SIG-M5 (cell line): ENCODE measurements around the gene ZFR.
"Not testable (repeated sequence)": the region's sequence is repeated elsewhere in the genome, so short reads cannot be mapped to it uniquely, and the experiment has no call there.

Source experiments
- DNase-seq: peaks from one replicate; lab custom pipeline; 2025; lab: John Stamatoyannopoulos, UW

ZFR gene

GRCh38 chr5:32444431-32445286, at the start of gene ZFR:
TSS of gene ZFR (minus strand) at chr5:32444740. CDS start at chr5:32444658, 82 bp downstream.
- peak; percentile 35 for DNase-seq

DNA sequence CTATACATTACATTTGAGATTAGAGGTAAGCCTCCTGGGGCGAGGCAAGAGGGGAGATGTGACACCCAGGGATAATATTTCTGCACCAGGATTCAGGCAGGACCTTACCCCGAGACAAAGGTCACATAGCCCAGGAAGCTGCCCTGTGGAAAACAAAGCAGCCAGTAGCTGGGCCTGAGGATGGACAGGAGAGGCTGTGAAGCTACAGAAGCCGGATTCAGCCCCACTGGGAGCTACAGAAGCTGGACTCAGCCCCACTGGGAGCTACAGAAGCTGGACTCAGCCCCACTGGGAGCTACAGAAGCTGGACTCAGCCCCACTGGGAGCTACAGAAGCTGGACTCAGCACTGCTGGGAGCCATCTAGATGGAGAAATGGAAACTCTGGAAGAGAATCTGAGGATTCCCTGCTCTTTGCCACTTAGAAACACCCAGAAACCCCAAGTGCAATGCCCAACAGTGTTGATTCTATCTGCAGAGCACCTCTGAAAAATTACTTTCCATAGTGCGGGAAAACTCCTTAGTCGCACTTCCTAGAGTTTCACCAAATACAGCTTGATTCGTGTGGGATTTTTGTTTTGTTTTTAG, 46.5 kb upstream of the ZFR start:
- no peak for DNase-seq

DNA sequence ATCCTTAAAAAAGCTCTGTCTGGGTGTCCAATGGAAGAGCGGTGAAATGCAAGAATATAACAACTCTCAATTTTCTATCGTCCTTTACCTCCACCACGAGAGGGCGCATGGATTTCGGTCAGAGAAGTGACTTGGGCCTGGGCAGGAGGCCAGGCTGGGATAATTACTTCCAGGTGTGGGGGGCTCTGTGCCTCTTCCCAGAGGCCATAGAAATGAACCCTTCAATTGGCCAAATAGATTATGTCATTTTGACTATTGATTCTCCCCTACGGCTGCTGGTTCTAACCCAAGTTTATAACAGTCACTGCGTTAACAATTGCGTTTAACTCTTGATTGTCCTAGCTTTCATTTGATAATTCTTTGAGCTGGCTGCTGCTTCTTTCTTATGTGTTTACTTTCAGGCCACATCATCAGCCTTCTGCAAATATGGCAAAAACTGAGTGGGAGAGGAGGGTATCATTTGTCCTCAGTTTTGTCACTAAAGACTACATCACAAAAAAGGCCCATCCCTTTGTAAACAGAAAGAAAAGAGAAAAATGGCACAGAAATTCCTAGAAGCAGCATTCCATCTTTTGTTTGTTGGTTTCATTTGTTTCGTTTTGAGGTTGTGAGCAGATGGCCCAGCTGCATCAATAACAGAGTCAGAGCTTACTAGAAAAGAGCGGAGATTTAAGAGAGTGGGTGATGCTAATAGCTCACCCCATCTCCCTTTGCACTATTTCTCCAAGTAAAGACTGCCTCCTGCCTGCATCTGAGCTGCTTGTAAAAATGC, 45.4 kb upstream of the ZFR start:
- no peak for DNase-seq

- DNase-seq, result no peak
Observed at GRCh38 chr5:32487424-32487823, 42.9 kb upstream of the ZFR start.

DNA sequence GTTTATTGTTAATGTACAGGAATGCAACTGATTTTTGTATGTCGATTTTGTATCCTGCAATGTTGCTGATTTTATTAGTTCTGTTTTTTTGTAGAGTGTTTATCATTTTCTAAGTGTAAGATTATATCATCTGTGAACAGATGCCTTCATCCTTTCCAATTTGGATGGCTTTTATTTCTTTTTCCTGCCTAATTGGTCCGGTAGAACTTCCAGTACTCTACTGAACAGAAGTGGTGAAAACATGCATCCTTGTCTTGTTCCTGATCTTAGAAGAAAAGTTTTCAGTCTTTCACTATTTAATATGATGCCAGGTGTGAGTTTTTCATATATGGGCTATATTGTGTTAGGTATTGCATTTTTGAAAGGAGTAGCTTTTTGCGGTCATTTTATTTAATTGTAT, 42.5 kb upstream of the ZFR start:
- no peak for DNase-seq

- no peak for DNase-seq
Observed at GRCh38 chr5:32482193-32482592, 37.7 kb upstream of the ZFR start.

GRCh38 chr5:32479096-32479495, 34.6 kb upstream of the ZFR start:
- DNase-seq, result no peak

DNA sequence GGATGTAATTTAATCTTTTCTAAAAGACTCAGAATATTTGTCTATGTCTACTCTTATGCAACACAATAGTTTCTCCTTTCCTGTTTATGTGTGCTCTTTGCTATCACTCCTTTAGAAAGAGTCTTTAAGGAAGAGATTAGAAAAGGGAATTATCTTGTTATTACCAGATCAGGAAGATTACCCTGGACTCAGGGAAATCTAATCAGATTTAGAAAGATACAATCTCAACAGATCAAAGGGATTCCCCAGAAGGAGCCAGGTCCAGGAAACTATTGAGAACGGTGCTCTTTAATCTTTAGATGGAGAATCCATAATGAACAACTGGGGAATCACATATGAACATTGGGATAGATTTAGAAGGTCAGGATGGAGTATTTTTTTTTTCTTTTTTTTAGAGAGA, 32.4 kb upstream of the ZFR start:
- DNase-seq, result no peak

- DNase-seq, result no peak
Observed at GRCh38 chr5:32475334-32476097, 31.0 kb upstream of the ZFR start.

- no peak for DNase-seq
Observed at GRCh38 chr5:32474209-32474854, 29.8 kb upstream of the ZFR start.

- DNase-seq, result no peak
Observed at GRCh38 chr5:32473072-32473471, 28.5 kb upstream of the ZFR start.

- DNase-seq, result no peak
Observed at GRCh38 chr5:32471784-32472183, 27.2 kb upstream of the ZFR start.

DNA sequence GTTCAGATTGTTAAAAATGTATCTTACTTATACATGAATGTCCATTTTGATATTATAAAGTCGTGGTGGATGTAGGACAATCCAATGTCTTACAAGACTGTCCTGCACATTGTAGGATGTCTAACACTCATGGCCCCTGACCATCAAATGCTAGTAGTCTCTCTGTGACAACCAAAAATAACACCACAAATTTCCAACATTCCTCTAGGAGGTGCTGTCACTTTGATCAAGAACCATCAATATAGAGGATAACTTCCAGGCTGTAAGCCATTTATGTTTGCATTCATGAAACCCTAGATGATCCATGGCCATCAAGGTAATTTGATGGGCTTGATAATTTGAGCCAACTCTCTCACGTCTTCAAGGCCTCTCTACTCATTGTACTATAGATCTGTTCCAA, 20.5 kb upstream of the ZFR start:
- DNase-seq, result no peak

DNA sequence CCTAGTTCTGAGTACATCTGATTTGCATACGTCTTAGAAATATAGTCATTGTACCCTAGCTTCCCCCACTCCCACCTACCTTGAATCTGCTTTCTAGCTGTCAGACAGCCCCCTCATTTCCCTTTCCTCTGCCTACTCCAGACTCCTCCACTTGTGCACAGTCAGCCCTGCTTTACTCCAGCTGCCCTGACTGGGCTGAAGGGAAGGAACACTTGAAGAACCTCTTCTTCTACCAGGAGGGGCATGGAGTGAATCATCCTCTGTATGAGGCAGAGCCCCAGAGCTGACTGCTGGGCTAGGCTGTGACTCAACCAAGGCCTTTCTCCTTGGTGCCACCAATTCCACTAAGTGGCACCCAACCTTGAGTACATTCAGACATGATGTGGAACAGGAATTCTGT, 18.1 kb upstream of the ZFR start:
- DNase-seq, result no peak

DNA sequence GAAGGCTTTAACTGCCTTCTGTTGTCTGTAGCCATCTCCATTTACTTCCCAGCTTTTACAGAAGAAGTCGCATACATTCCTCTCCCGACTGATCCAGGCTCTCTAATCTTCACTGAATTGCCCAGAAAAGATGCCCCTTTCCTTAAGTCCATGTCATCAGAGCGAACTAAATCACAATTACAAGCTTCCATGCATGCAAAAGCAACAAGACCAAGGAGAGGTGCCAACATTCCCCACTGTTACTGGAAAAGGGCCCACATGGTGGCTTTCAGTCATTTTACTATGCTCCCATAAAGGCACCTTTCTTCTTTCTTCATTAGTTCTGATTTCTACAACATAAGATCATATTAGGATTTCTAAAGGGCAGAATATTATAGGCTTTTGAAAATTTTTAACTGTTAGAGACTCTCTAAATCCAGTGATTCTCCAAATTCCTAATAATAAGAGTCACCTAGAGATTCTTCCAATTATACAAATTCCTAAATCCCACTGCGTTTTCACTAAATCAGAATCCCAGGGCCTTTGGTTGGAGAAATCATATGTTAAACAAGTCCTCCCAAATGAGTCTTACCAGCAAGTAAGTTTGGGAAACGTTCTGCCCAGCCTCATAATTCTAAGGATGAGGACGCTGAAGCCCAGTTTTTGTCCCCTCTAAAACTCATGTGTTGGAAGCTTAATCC, 17.0 kb upstream of the ZFR start:
- DNase-seq, result no peak

DNA sequence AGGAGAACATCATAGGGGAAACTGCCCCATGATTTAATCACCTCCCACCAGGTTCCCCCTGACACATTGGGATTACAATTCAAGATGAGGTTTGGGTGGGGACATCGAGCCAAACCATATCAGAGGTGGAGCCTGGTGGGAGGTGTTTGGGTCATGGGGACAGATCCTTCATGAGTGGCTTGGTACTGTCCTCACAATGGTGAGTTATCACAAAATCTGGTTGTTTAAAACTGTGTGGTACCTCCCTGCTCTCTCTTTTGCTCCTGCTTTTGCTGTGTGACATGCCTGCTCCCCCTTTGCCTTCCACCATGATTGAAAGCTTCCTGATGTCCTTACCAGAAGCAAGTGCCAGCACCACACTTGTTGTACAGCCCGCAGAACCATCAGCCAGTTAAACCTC, 16.2 kb upstream of the ZFR start:
- DNase-seq, result no peak

DNA sequence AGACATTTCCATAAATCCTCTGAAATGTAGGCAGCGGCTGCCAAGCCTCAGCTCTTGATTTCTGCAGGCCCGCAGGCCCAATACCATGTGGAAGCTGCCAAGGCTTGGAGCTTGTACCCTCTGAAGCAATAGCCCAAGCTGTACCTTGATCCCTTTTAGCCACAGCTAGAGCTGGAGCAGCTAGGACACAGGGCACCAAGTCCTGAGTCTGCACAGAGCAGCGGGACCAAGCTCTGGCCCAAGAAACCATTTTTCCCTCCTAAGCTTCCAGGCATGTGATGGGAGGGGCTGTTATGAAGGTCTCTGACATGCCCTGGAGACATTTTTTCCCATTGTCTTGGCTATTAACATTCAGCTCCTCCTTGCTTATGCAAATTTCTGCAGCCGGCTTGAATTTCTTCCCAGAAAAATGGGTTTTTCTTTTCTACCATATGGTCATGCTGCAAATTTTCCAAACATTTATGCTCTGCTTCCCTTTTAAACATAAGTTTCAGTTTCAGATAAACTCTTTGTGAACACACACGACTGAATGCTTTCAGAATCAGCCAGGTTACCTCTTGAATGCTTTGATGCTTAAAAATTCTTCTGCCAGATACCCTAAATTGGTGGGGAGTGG, 14.4 kb upstream of the ZFR start:
- DNase-seq, result no peak

- no peak for DNase-seq
Observed at GRCh38 chr5:32455311-32455710, 10.8 kb upstream of the ZFR start.

DNA sequence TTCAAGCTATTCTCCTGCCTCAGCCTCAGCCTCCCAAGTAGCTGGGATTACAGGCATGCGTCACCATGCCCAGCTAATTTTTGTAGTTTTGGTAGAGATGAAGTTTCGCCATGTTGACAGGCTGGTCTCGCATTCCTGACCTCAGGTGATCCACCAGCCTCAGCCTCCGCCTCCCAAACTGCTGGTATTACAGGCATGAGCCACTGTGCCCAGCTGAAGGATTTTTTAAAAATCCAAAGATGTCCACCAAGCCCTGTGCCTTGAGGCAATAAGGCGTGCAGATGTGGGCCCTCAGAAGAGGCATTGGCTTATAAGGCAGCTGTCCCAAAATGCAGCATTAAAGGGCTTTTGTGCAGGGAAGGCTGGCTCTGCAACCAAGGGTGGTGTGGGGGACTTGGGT, 10.3 kb upstream of the ZFR start:
- DNase-seq, result no peak

GRCh38 chr5:32453916-32454315, 9.4 kb upstream of the ZFR start:
- no peak for DNase-seq

DNA sequence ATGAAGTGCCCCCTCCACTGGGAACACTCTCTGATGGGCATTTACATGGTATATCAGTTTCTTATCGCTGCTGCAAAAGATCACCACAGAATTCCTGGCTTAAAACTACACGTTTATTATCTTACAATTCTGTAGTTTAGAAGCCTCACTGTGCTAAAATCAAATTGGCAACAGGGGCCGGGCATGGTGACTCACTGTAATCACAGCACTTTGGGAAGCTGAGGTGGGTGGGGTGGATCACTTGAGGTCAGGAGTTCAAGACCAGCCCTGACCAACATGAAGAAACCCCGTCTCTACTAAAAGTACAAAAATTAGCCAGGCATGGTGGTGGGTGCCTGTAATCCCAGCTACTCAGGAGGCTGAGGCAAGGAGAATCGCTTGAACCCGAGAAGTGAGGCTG, 7.8 kb upstream of the ZFR start:
- not testable (repeated sequence) for DNase-seq
